CD14-positive monocyte (primary cell): ENCODE data around the gene MSI2. TPM values are rescaled to one million over a fixed set of nuclear protein-coding genes. Genes with fewer than 3 reads are reported as not detected.

Experiments used
- DNase-seq, 3 donors: peaks; one replicate each; pipeline ENCODE4 v3.0.0-alpha.2; 2011 to 2022
- H2AFZ ChIP-seq: 2 replicates; pipeline ENCODE4 v1.6.0; 2012; ENCODE audit warnings: mild to moderate bottlenecking, low read depth, low read length, inconsistent platforms; ENCODE audit not compliant: insufficient read depth, poor library complexity, severe bottlenecking
- H3K27ac ChIP-seq, 2 donors: 1 replicate in 1 of 2; 2 replicates in 1 of 2; pipeline ENCODE4 v1.5.1; 2012 to 2013; ENCODE audit warnings: low read length in 2 of 2, control low read depth in 1 of 2, inconsistent platforms in 1 of 2, low read depth in 1 of 2, mild to moderate bottlenecking in 1 of 2
- H3K27me3 ChIP-seq, 2 donors: one replicate each; pipeline versions ENCODE4 v1.6.0 to v1.6.1; 2011 to 2013; ENCODE audit warnings: low read length in 2 of 2; ENCODE audit not compliant: control insufficient read depth in 2 of 2, insufficient read depth in 2 of 2
- H3K36me3 ChIP-seq, 2 donors: replicated peaks in 1 of 2; 1 replicate in 1 of 2; 2 replicates in 1 of 2; pipeline versions ENCODE4 v1.5.1 to v1.6.1; 2012 to 2013; ENCODE audit warnings: low read length in 2 of 2, control low read depth in 1 of 2, inconsistent platforms in 1 of 2, mild to moderate bottlenecking in 1 of 2; ENCODE audit not compliant: insufficient read depth in 2 of 2, control insufficient read depth in 1 of 2
- H3K4me1 ChIP-seq, 2 donors: 1 replicate in 1 of 2; 2 replicates in 1 of 2; pipeline versions ENCODE4 v1.5.1 to v1.6.1; 2012 to 2013; ENCODE audit warnings: low read length in 2 of 2, control low read depth in 1 of 2, inconsistent platforms in 1 of 2, mild to moderate bottlenecking in 1 of 2, moderate library complexity in 1 of 2; ENCODE audit not compliant: insufficient read depth in 2 of 2, control insufficient read depth in 1 of 2
- H3K4me2 ChIP-seq: replicated peaks from 2 replicates; pipeline ENCODE3; 2012; ENCODE audit warnings: low read length, moderate library complexity, mild to moderate bottlenecking; ENCODE audit not compliant: poor library complexity, severe bottlenecking; ENCODE audit errors: extremely low read depth
- H3K4me3 ChIP-seq, 3 experiments: fragments of 200-600 bp in 1 of 3; sonication (generic) in 1 of 3; replicated peaks in 1 of 3; 1 replicate in 2 of 3; 2 replicates in 1 of 3; pipeline ENCODE4 v1.5.1; 2011 to 2013; ENCODE audit warnings: low read length in 3 of 3, mild to moderate bottlenecking in 3 of 3, control low read depth in 2 of 3, low read depth in 2 of 3, inconsistent platforms in 1 of 3, moderate library complexity in 1 of 3
- H3K79me2 ChIP-seq: 2 replicates; pipeline ENCODE4 v1.6.0; 2012; ENCODE audit warnings: mild to moderate bottlenecking, control low read depth, inconsistent platforms, low read length, moderate library complexity; ENCODE audit not compliant: insufficient read depth
- H3K9ac ChIP-seq: 2 replicates; pipeline ENCODE4 v1.6.0; 2017; ENCODE audit warnings: low read length, mild to moderate bottlenecking; ENCODE audit not compliant: insufficient read depth, poor library complexity, severe bottlenecking
- H3K9me3 ChIP-seq, 2 donors: replicated peaks in 1 of 2; 1 replicate in 1 of 2; 2 replicates in 1 of 2; pipeline versions ENCODE4 v1.5.1 to v1.6.1; 2012 to 2013; ENCODE audit warnings: low read length in 2 of 2, control low read depth in 1 of 2; ENCODE audit not compliant: control insufficient read depth in 1 of 2, insufficient read depth in 1 of 2
- H4K20me1 ChIP-seq: 2 replicates; pipeline ENCODE4 v1.6.0; 2012; ENCODE audit warnings: mild to moderate bottlenecking, low read length, control low read depth, moderate library complexity; ENCODE audit not compliant: insufficient read depth
- H3K27ac Mint-ChIP-seq, 7 donors: one replicate each; pipeline ENCODE4 v1.8.0; 2020; ENCODE audit warnings: mild to moderate bottlenecking in 7 of 7, mixed read lengths in 7 of 7, moderate library complexity in 6 of 7, inconsistent platforms in 2 of 7
- H3K27me3 Mint-ChIP-seq, 3 donors: one replicate each; pipeline ENCODE4 v1.8.0; 2021 to 2022; ENCODE audit warnings: low read depth in 3 of 3, mild to moderate bottlenecking in 3 of 3, mixed read lengths in 3 of 3, moderate library complexity in 3 of 3, inconsistent platforms in 1 of 3
- H3K36me3 Mint-ChIP-seq, 2 donors: one replicate each; pipeline ENCODE4 v1.8.0; 2020; ENCODE audit warnings: mixed read lengths in 2 of 2, inconsistent platforms in 1 of 2, mild to moderate bottlenecking in 1 of 2
- H3K4me1 Mint-ChIP-seq: one replicate; pipeline ENCODE4 v1.8.0; 2020; ENCODE audit warnings: mild to moderate bottlenecking, mixed read lengths
- H3K4me3 Mint-ChIP-seq, 2 donors: one replicate each; pipeline ENCODE4 v1.8.0; 2020; ENCODE audit warnings: mild to moderate bottlenecking in 2 of 2, mixed read lengths in 2 of 2, moderate library complexity in 1 of 2
- H3K9me3 Mint-ChIP-seq, 7 donors: one replicate each; pipeline ENCODE4 v1.8.0; 2020 to 2022; ENCODE audit warnings: mixed read lengths in 7 of 7, mild to moderate bottlenecking in 6 of 7, moderate library complexity in 6 of 7, inconsistent platforms in 2 of 7
- CTCF ChIP-seq: fragments of 200-600 bp; IDR thresholded peaks from one replicate; pipeline ENCODE4 v1.8.0; 2022; ENCODE audit warnings: antibody characterized with exemption, mild to moderate bottlenecking
- WGBS: methylation state at CpG from one replicate; pipeline ENCODE4 v1.1.5; 2013; ENCODE audit warnings: missing lambda C conversion rate; ENCODE audit not compliant: insufficient coverage; 5-methylcytosine and 5-hydroxymethylcytosine counted together
- intact Hi-C, 2 donors: fragments of 100-400 bp; cut with micrococcal nuclease; formaldehyde crosslinking; loops; one replicate each; pipeline versions ENCODE4 v1.15.0 to v1.15.1; 2023
- polyA plus RNA-seq, 3 donors: library from polyadenylated mRNA; depleted of rRNA in 1 of 3; unstranded in 2 of 3; stranded (reverse) in 1 of 3; fragments of 300-500 nt in 2 of 3; fragments of >200 nt in 1 of 3; fragmentation: Illumina TruSeq in 2 of 3; gene quantifications; 1 replicate in 2 of 3; 2 replicates in 1 of 3; pipeline ENCODE4 v1.2.3, GENCODE V29; 2012 to 2021

The MSI2 gene
- polyA plus RNA-seq, 3 donors = 0.20 to 6.6 (median 0.37) TPM

- H3K27me3 Mint-ChIP-seq = no peaks in the 10 kb centered on the region
- H2AFZ ChIP-seq = no peak overlapping the region
- H3K4me3 ChIP-seq = no peak overlapping the region
- no peaks in the 10 kb centered on the region for H3K27me3 ChIP-seq
- H3K9me3 Mint-ChIP-seq = peaks cover 15 to 37% (median 34%) of the 10 kb centered on the region in 7 donors
- H3K36me3 Mint-ChIP-seq = peaks cover 6 to 10% of the 10 kb centered on the region in 2 donors
- TF ChIP-seq CTCF = no peak
- H3K4me2 ChIP-seq = no peak overlapping the region
- peaks cover 19 to 23% of the 10 kb centered on the region in 2 donors for H3K9me3 ChIP-seq
- 10% methylated on average over 2 of the region's 5 CpGs for WGBS
- no peak for DNase-seq
- no peaks in the 10 kb centered on the region for H3K4me1 ChIP-seq
- intact Hi-C loops = no loop called here
- no peak overlapping the region for H3K9ac ChIP-seq
- no peaks in the 10 kb centered on the region for H3K79me2 ChIP-seq
- no peak overlapping the region for H3K4me3 Mint-ChIP-seq
- H3K27ac ChIP-seq = no peak overlapping the region
- no peak overlapping the region for H3K27ac Mint-ChIP-seq
- no peaks in the 10 kb centered on the region for H4K20me1 ChIP-seq
- H3K36me3 ChIP-seq = no peaks in the 10 kb centered on the region
- H3K4me1 Mint-ChIP-seq = no peaks in the 10 kb centered on the region
Measured at GRCh38 chr17:57388131-57388725, 131.9 kb downstream of the MSI2 start.

DNA sequence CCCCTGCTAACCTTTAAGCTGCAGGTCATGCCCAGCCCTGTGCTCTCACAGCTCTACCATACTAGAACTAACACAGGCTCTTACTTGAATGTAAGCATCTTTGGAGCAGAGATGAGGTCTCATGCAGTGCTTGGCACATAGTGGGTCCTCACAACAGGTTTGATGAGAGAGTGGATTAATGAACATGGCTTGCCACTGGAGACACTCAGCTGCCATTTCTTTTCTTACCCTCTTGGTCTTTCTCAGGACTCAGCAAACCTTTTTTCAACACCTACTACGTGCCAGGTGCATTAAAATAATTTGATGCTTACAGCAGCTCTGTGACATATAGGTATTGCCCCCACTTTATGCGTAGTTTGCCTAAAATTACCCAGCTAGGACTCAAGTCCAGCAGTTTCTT is 133.2 kb downstream of the MSI2 start:
- H3K27ac Mint-ChIP-seq = no peak overlapping the region
- H3K36me3 Mint-ChIP-seq = peaks cover 3 to 12% of the 10 kb centered on the region in 2 donors
- H3K9ac ChIP-seq = no peak overlapping the region
- no peaks in the 10 kb centered on the region for H3K4me1 Mint-ChIP-seq
- H3K79me2 ChIP-seq = no peaks in the 10 kb centered on the region
- H2AFZ ChIP-seq = no peak overlapping the region
- H3K4me3 Mint-ChIP-seq = no peak overlapping the region
- no peaks in the 10 kb centered on the region for H3K27me3 ChIP-seq
- no peak overlapping the region for H3K27ac ChIP-seq
- intact Hi-C loops = no loop called here
- H3K9me3 ChIP-seq = peaks cover 17 to 19% of the 10 kb centered on the region in 2 donors
- WGBS = no CpG with 5 or more reads among the region's 2 CpGs
- no peaks in the 10 kb centered on the region for H3K4me1 ChIP-seq
- H4K20me1 ChIP-seq = no peaks in the 10 kb centered on the region
- no peak overlapping the region for H3K4me3 ChIP-seq
- no peaks in the 10 kb centered on the region for H3K27me3 Mint-ChIP-seq
- H3K36me3 ChIP-seq = no peaks in the 10 kb centered on the region
- peaks cover 12 to 36% (median 31%) of the 10 kb centered on the region in 7 donors for H3K9me3 Mint-ChIP-seq
- no peak for TF ChIP-seq CTCF
- DNase-seq = no peak
- H3K4me2 ChIP-seq = no peak overlapping the region
